ENCODE data around the gene ATAD3C. TPM values are rescaled to one million over a fixed set of nuclear protein-coding genes. Genes with fewer than 3 reads are reported as not detected.

The ATAD3C gene
- total and polyA plus RNA-seq, 2 experiments from 2014 or later, result 0.45 to 1.3 TPM

- TF ChIP-seq CTCF (conservative IDR thresholded peaks at IDR 0.05; ENCODE audit: low read depth in 2 of 2), result no peak
- TF ChIP-seq NANOG (IDR thresholded peaks at IDR 0.05; ENCODE audit: borderline replicate concordance), result no peak
- no peak for TF ChIP-seq ZNF331 (CRISPR knock-in tag; IDR thresholded peaks at IDR 0.05; ENCODE audit: low read depth)
Observed at GRCh38 chr1:1489231-1489630, 39.7 kb downstream of the ATAD3C start (continued).

GRCh38 chr1:1489861-1490260, 40.4 kb downstream of the ATAD3C start:
- peaks cover 8% of the 10 kb centered on the region for H4K20me1 ChIP-seq (replicated peaks; ENCODE audit: insufficient read depth)
- peaks cover 15% of the 10 kb centered on the region for H3K36me3 ChIP-seq (ENCODE audit: insufficient read depth)
- TF ChIP-seq POLR2AphosphoS5 (IDR thresholded peaks at IDR 0.05; ENCODE audit: low read depth), result no peak
- TF ChIP-seq EZH2phosphoT487 (IDR thresholded peaks at IDR 0.05; ENCODE audit: unreplicated experiment), result no peak
- no peak for TF ChIP-seq ZNF114 (CRISPR knock-in tag; IDR thresholded peaks at IDR 0.05)
- TF ChIP-seq CTCF (conservative IDR thresholded peaks at IDR 0.05; ENCODE audit: low read depth in 2 of 2), result no peak
- TF ChIP-seq EZH2 (IDR thresholded peaks at IDR 0.05; ENCODE audit: low read depth, unreplicated experiment), result no peak
- no peak for TF ChIP-seq ZNF462 (CRISPR knock-in tag; IDR thresholded peaks at IDR 0.05)
- no peak for TF ChIP-seq REST (IDR thresholded peaks at IDR 0.05; ENCODE audit: unreplicated experiment)
- no peak for TF ChIP-seq JUNB (IDR thresholded peaks at IDR 0.05; ENCODE audit: unreplicated experiment)
- no peak for TF ChIP-seq CREB1 (CRISPR knock-in tag; IDR thresholded peaks at IDR 0.05; ENCODE audit: low read depth)
- Mint-ChIP-seq H3K27me3 (ENCODE audit: insufficient read depth, low read depth, poor library complexity) (peaks cover 2% of the 10 kb centered on the region), H3K4me3 (no peak overlapping the region), H3K4me1 (no peaks in the 10 kb centered on the region; the same call in 2 of the 3 replicates), H3K9me3 (no peaks in the 10 kb centered on the region; the same call in 2 of the 3 replicates), H3K27ac (no peak overlapping the region), H3K36me3 (ENCODE audit: low read depth) (peaks cover 66% of the 10 kb centered on the region)
- H3K4me2 ChIP-seq, result no peak overlapping the region
- no peaks in the 10 kb centered on the region for H3K27me3 ChIP-seq (ENCODE audit: insufficient read depth)
- H3K9me2 ChIP-seq (ENCODE audit: insufficient read depth), result no peaks in the 10 kb centered on the region
- H3K4me3 ChIP-seq, result no peak overlapping the region
- H3K27ac ChIP-seq (ENCODE audit: low read depth), result no peak overlapping the region
- no peaks in the 10 kb centered on the region for H3K79me2 ChIP-seq (replicated peaks; ENCODE audit: insufficient read depth)
- no peak for DNase-seq (ENCODE audit: low spot score)
- H3K4me1 ChIP-seq (ENCODE audit: insufficient read depth), result no peaks in the 10 kb centered on the region
- H3F3A ChIP-seq (replicated peaks; ENCODE audit: low read depth), result 0 out of 2 replicates have a peak, but pooled peaks cover 10% of the 10 kb centered on the region
- H2AFZ ChIP-seq, result no peak overlapping the region
- ATAC-seq, result no peak

Data from GM23338 (cell line).